SU-DHL-6 (cell line): Measurements from ENCODE around the gene CR1.

ENCODE experiments used
- CTCF ChIP-seq: fragments of 200-600 bp; sonication (generic); IDR thresholded peaks from one replicate; pipeline ENCODE4 v1.5.1; 2017; ENCODE audit warnings: antibody characterized with exemption, mild to moderate bottlenecking, low read length, moderate library complexity; ENCODE audit not compliant: insufficient read depth, poor library complexity, severe bottlenecking
- EZH2phosphoT487 ChIP-seq: fragments of 200-600 bp; sonication (generic), shearing (Covaris generic); conservative IDR thresholded peaks from 2 replicates; pipeline ENCODE4 v1.6.1; 2018; ENCODE audit warnings: mild to moderate bottlenecking, antibody characterized with exemption, low read length, moderate library complexity, mixed read lengths

- no peak for TF ChIP-seq CTCF
- TF ChIP-seq EZH2phosphoT487, result no peak
These were observed 18.9 kb downstream of the CR1 start for GRCh38 chr1:207514890-207515289.
